B cell (primary cell): ENCODE measurements around the gene PPP2R2C.

ENCODE experiments used
- CTCF ChIP-seq: fragments of 200-600 bp; IDR thresholded peaks from one replicate; pipeline ENCODE4 v1.8.0; 2022; ENCODE audit warnings: antibody characterized with exemption, mild to moderate bottlenecking
- EZH2 ChIP-seq: IDR thresholded peaks from 2 replicates; pipeline ENCODE4 v1.6.1; 2012; ENCODE audit warnings: borderline replicate concordance, low read depth, mild to moderate bottlenecking, moderate library complexity, low read length; ENCODE audit not compliant: insufficient read depth, poor library complexity, severe bottlenecking

GRCh38 chr4:6272863-6273660, 199.4 kb downstream of the PPP2R2C start:
- TF ChIP-seq CTCF (no peak), EZH2 (no peak)
